ENCODE results near the gene OR1F1. TPM values are rescaled to one million over a fixed set of nuclear protein-coding genes. Genes with fewer than 3 reads are reported as not detected.
A peak's percentile ranks its signal among the peaks of the same experiment; 100 is the strongest.

Gene OR1F1
- total RNA-seq, 4 donors from 2014 or later = not detected

DNA sequence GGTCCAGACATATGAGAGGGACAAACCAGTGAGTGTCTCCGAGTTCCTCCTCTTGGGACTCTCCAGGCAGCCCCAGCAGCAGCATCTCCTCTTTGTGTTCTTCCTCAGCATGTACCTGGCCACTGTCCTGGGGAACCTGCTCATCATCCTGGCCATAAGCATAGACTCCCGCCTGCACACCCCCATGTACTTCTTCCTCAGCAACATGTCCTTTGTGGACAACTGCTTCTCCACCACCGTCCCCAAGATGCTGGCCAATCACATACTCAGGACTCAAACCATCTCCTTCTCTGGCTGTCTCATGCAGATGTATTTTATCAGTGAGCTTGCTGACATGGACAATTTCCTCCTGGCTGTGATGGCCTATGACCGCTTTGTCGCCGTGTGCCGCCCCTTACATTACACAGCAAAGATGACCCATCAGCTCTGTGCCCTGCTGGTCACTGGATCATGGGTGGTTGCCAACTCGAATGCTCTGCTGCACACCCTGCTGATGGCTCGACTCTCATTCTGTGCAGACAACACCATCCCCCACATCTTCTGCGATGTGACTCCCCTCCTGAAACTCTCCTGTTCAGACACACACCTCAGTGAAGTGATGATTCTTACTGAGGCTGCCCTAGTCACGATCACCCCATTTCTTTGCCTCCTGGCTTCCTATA is 27.7 kb downstream of the OR1F1 start:
- intact Hi-C loops (cut with DNase I; ENCODE audit: low total_unique reads) = no loop called here
- no peak for TF ChIP-seq CTCF (IDR thresholded peaks at IDR 0.05)
- TF ChIP-seq POLR2A (IDR thresholded peaks at IDR 0.05) = no peak
- no peaks in the 10 kb centered on the region for H3K27me3 ChIP-seq
- H3K36me3 ChIP-seq = no peaks in the 10 kb centered on the region
- H3K4me3 ChIP-seq = no peak overlapping the region
- H3K27ac ChIP-seq = no peak overlapping the region
- peaks cover 0 to 4% of the 10 kb centered on the region in 2 donors for H3K9me3 ChIP-seq
- DNase-seq = no peak
- no peaks in the 10 kb centered on the region for H3K4me1 ChIP-seq

- TF ChIP-seq POLR2A (IDR thresholded peaks at IDR 0.05) (no peak), CTCF (IDR thresholded peaks at IDR 0.05) (no peak)
- H3K27me3 ChIP-seq = no peaks in the 10 kb centered on the region
- intact Hi-C loops (cut with DNase I; ENCODE audit: low total_unique reads) = no loop called here
- H3K27ac ChIP-seq = no peak overlapping the region
- no peak overlapping the region for H3K4me3 ChIP-seq
- H3K9me3 ChIP-seq = peaks cover 0 to 9% of the 10 kb centered on the region in 2 donors
- H3K36me3 ChIP-seq = no peaks in the 10 kb centered on the region
- H3K4me1 ChIP-seq = no peaks in the 10 kb centered on the region
- no peak for DNase-seq
Measured at GRCh38 chr16:3216263-3216640, 28.2 kb downstream of the OR1F1 start.

DNA sequence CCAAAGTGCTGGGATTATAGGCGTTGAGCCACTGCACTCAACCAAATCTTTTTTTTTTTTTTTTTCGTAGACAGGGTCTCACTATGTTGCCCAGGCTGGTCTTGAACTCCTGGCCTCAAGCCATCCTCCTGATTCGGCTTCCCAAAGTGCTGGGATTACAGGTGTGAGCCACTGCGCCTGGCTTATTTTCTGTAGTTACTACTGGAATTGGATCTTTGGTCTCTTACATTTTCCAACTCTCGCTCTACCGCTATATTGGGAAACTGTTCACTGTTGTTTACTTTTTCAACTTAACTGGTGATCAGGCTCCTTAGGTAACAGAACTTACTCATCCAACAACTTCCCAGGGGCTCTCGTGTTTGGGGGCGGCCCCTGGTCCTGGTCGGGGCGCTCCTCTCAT is 32.8 kb downstream of the OR1F1 start:
- peaks cover 0 to 55% of the 10 kb centered on the region in 2 donors for H3K9me3 ChIP-seq
- no peaks in the 10 kb centered on the region for H3K27me3 ChIP-seq
- H3K4me3 ChIP-seq = no peak overlapping the region
- no peak for DNase-seq
- intact Hi-C loops (cut with DNase I; ENCODE audit: low total_unique reads) = no loop called here
- TF ChIP-seq POLR2A (IDR thresholded peaks at IDR 0.05) (no peak), CTCF (IDR thresholded peaks at IDR 0.05) (no peak)
- H3K27ac ChIP-seq = no peak overlapping the region
- no peaks in the 10 kb centered on the region for H3K4me1 ChIP-seq
- H3K36me3 ChIP-seq = no peaks in the 10 kb centered on the region

- no peak for DNase-seq
- intact Hi-C loops (cut with DNase I; ENCODE audit: low total_unique reads) = no loop called here
- Histone ChIP-seq H3K27ac (no peak overlapping the region), H3K4me3 (no peak overlapping the region), H3K4me1 (no peaks in the 10 kb centered on the region), H3K36me3 (no peaks in the 10 kb centered on the region), H3K9me3 (peaks cover 0 to 78% of the 10 kb centered on the region in 2 donors), H3K27me3 (no peaks in the 10 kb centered on the region)
- no peak for TF ChIP-seq CTCF (IDR thresholded peaks at IDR 0.05)
- TF ChIP-seq POLR2A (IDR thresholded peaks at IDR 0.05) = no peak
Measured at GRCh38 chr16:3223913-3224515, 36.0 kb downstream of the OR1F1 start.

GRCh38 chr16:3234543-3234856 is 46.5 kb downstream of the OR1F1 start:
- H3K4me3 ChIP-seq = peak overlapping the region; percentile 69 to 79
- H3K27me3 ChIP-seq = no peaks in the 10 kb centered on the region
- peaks cover 0 to 5% of the 10 kb centered on the region in 2 donors for H3K4me1 ChIP-seq
- intact Hi-C loops (cut with DNase I; ENCODE audit: low total_unique reads) = no loop called here
- no peaks in the 10 kb centered on the region for H3K9me3 ChIP-seq
- H3K36me3 ChIP-seq = no peaks in the 10 kb centered on the region
- DNase-seq = no peak
- peak overlapping the region; percentile 96 to 99 for H3K27ac ChIP-seq
- no peak for TF ChIP-seq POLR2A (IDR thresholded peaks at IDR 0.05)
- no peak for TF ChIP-seq CTCF (IDR thresholded peaks at IDR 0.05)

Data from uterus (tissue), 4 donors.